ENCODE measurements around the gene ORM2.

- TF ChIP-seq, protein P1, sequence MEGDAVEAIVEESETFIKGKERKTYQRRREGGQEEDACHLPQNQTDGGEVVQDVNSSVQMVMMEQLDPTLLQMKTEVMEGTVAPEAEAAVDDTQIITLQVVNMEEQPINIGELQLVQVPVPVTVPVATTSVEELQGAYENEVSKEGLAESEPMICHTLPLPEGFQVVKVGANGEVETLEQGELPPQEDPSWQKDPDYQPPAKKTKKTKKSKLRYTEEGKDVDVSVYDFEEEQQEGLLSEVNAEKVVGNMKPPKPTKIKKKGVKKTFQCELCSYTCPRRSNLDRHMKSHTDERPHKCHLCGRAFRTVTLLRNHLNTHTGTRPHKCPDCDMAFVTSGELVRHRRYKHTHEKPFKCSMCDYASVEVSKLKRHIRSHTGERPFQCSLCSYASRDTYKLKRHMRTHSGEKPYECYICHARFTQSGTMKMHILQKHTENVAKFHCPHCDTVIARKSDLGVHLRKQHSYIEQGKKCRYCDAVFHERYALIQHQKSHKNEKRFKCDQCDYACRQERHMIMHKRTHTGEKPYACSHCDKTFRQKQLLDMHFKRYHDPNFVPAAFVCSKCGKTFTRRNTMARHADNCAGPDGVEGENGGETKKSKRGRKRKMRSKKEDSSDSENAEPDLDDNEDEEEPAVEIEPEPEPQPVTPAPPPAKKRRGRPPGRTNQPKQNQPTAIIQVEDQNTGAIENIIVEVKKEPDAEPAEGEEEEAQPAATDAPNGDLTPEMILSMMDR (IDR thresholded peaks at IDR 0.05) = no peak
- TF ChIP-seq POLR2A (IDR thresholded peaks at IDR 0.05) = no peak
Observed at GRCh38 chr9:114341991-114342390, 12.3 kb downstream of the ORM2 start.
